ENCODE measurements around the gene GNG12.
A peak's percentile ranks its signal among the peaks of the same experiment; 100 is the strongest.

The GNG12 gene

GRCh38 chr1:67815303-67816094 is 17.8 kb downstream of the GNG12 start:
- DNase-seq (ENCODE audit: low spot score), result no peak

GRCh38 chr1:67814121-67814772 is 19.0 kb downstream of the GNG12 start:
- peak; percentile 37 for DNase-seq (ENCODE audit: low spot score)

- no peak for DNase-seq (ENCODE audit: low spot score)
Measured at GRCh38 chr1:67812226-67812625, 21.0 kb downstream of the GNG12 start.

GRCh38 chr1:67811781-67812180 is 21.5 kb downstream of the GNG12 start:
- DNase-seq (ENCODE audit: low spot score), result no peak

- no peak for DNase-seq (ENCODE audit: low spot score)
Measured at GRCh38 chr1:67809887-67810286, 23.4 kb downstream of the GNG12 start.

GRCh38 chr1:67807282-67807681 is 26.0 kb downstream of the GNG12 start:
- no peak for DNase-seq (ENCODE audit: low spot score)

GRCh38 chr1:67804710-67805109 is 28.6 kb downstream of the GNG12 start:
- no peak for DNase-seq (ENCODE audit: low spot score)

GRCh38 chr1:67803380-67804279 is 29.6 kb downstream of the GNG12 start:
- DNase-seq (ENCODE audit: low spot score), result no peak

GRCh38 chr1:67802565-67802964 is 30.7 kb downstream of the GNG12 start:
- DNase-seq (ENCODE audit: low spot score), result no peak

GRCh38 chr1:67801903-67802302 is 31.4 kb downstream of the GNG12 start:
- DNase-seq (ENCODE audit: low spot score), result no peak

- no peak for DNase-seq (ENCODE audit: low spot score)
Measured at GRCh38 chr1:67795179-67795912, 37.9 kb downstream of the GNG12 start.

GRCh38 chr1:67793562-67793961 is 39.7 kb downstream of the GNG12 start:
- DNase-seq (ENCODE audit: low spot score), result no peak

GRCh38 chr1:67792741-67793458 is 40.4 kb downstream of the GNG12 start:
- peak; percentile 25 for DNase-seq (ENCODE audit: low spot score)

GRCh38 chr1:67792103-67792502 is 41.2 kb downstream of the GNG12 start:
- DNase-seq (ENCODE audit: low spot score), result no peak

- DNase-seq (ENCODE audit: low spot score), result no peak
Measured at GRCh38 chr1:67791686-67792085, 41.6 kb downstream of the GNG12 start.

- no peak for DNase-seq (ENCODE audit: low spot score)
Measured at GRCh38 chr1:67791261-67791660, 42.0 kb downstream of the GNG12 start.

- no peak for DNase-seq (ENCODE audit: low spot score)
Measured at GRCh38 chr1:67790201-67790692, 43.0 kb downstream of the GNG12 start.

GRCh38 chr1:67789551-67789950 is 43.7 kb downstream of the GNG12 start:
- no peak for DNase-seq (ENCODE audit: low spot score)

- no peak for DNase-seq (ENCODE audit: low spot score)
Measured at GRCh38 chr1:67788904-67789303, 44.4 kb downstream of the GNG12 start.

- no peak for DNase-seq (ENCODE audit: low spot score)
Measured at GRCh38 chr1:67788238-67788790, 45.0 kb downstream of the GNG12 start.

GRCh38 chr1:67787746-67788145 is 45.5 kb downstream of the GNG12 start:
- no peak for DNase-seq (ENCODE audit: low spot score)
